Measurements from ENCODE around the gene COX7B2.

Gene COX7B2

DNA sequence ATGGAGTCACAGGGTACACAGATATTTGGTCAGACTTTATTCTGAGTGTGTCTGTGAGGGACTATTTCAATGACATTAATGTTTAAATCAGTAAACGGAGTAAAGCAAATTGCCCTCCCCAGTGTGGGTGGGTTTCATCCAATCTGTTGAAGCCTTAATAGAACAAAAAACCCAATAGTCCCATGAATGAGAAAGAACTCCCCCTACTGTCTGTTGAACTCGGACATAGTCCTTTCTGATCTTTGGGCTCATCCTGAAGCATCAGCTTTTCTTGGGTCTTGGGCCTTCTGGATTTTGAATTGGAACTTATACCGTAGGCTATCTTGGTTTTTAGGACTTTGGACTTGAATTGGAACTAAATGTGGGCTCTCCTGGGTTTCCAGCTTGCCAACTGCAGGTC lies 193.6 kb downstream of the COX7B2 start:
- DNase-seq (ENCODE audit: low read depth), result no peak

DNA sequence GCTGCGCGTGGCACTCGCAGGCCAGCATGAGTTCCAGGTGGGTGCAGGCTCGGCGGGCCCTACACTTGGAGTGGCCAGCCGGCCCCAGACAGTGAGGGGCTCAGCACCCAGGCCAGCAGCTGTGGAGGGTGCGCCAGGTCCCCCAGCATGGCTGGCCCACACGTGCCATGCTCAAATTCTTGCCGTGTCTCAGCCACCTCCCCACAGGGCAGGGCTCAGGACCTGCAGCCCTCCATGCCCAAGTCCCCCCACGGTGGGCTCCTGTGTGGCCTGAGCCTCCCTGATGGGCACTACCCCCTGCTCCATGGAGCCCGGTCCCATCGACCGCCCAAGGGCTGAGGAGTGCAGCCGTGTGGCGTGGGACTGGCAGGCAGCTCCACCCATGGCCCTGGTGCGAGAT lies 210.2 kb downstream of the COX7B2 start:
- no peak for DNase-seq (ENCODE audit: low read depth)
